GM12878 (cell line): ENCODE results near the gene MPP7. TPM values are rescaled to one million over a fixed set of nuclear protein-coding genes. Genes with fewer than 3 reads are reported as not detected.

Source experiments
- ATAC-seq: fragments of 200-7000 bp; cut with Tn5 transposase; 3 replicates; pipeline ENCODE4 v1.9.1; 2020; ENCODE audit warnings: mild to moderate bottlenecking, moderate library complexity
- BruUV-seq: library from RNA; stranded (reverse); fragments of 400-500 nt; replicated peaks from 2 replicates; lab custom pipeline; 2021; lab: Mats Ljungman, UMichigan
- CTCF ChIA-PET: fragments of 300-600 bp; sonication (Branson Sonifier 250); formaldehyde crosslinking; extraction: SDS; loops from one replicate; lab custom pipeline; 2021; ENCODE audit warnings: inconsistent platforms; lab: Yijun Ruan, JAX
- POLR2A ChIA-PET: fragments of 350-600 bp; formaldehyde crosslinking; extraction: SDS; loops from one replicate; lab custom pipeline; 2021; ENCODE audit warnings: inconsistent platforms; lab: Charles Lee
- RAD21 ChIA-PET: fragments of 300-600 bp; sonication (Branson Sonifier 250); formaldehyde crosslinking; loops from one replicate; lab custom pipeline; 2023; ENCODE audit warnings: antibody characterized with exemption; ENCODE audit not compliant: unreplicated experiment; lab: Charles Lee
- SMC1A ChIA-PET: fragments of 300-600 bp; sonication (Branson Sonifier 250); formaldehyde crosslinking; loops from one replicate; lab custom pipeline; 2023; ENCODE audit not compliant: unreplicated experiment, uncharacterized antibody; lab: Charles Lee
- DNase-seq: peaks from one replicate; pipeline ENCODE4 v3.0.0-alpha.2; 2011; ENCODE audit warnings: low read depth, low spot score
- FAIRE-seq: peaks from 3 replicates; lab custom pipeline; 2011; peaks lifted over from hg19 to GRCh38; lab: Jason Lieb, UNC
- H2AFZ ChIP-seq: 2 replicates; pipeline ENCODE4 v1.6.0; 2011; ENCODE audit warnings: low read depth, low read length, control low read depth; ENCODE audit not compliant: control insufficient read depth
- H3K27ac ChIP-seq: 2 replicates; pipeline ENCODE4 v1.5.1; 2011; ENCODE audit warnings: control low read depth; ENCODE audit not compliant: control insufficient read depth, insufficient read depth
- H3K27me3 ChIP-seq, 2 experiments: replicated peaks in 1 of 2; 2 replicates each; pipeline versions ENCODE4 v1.6.0 to v1.6.1; 2011; ENCODE audit warnings: low read length in 1 of 2; ENCODE audit not compliant: control insufficient read depth in 2 of 2, insufficient read depth in 2 of 2
- H3K36me3 ChIP-seq, 2 experiments: 2 replicates each; pipeline ENCODE4 v1.5.1; 2011; ENCODE audit warnings: low read length in 1 of 2; ENCODE audit not compliant: control insufficient read depth in 2 of 2, insufficient read depth in 2 of 2
- H3K4me1 ChIP-seq: 2 replicates; pipeline ENCODE4 v1.6.1; 2011; ENCODE audit warnings: mild to moderate bottlenecking, low read length, moderate library complexity, mixed read lengths; ENCODE audit not compliant: control insufficient read depth, insufficient read depth
- H3K4me2 ChIP-seq: 2 replicates; pipeline ENCODE4 v1.6.0; 2011; ENCODE audit warnings: control low read depth; ENCODE audit not compliant: control insufficient read depth, insufficient read depth
- H3K4me3 ChIP-seq: fragments of 200-600 bp; sonication (generic); 2 replicates; pipeline ENCODE4 v1.5.1; 2016
- H3K79me2 ChIP-seq: 2 replicates; pipeline ENCODE4 v1.6.0; 2011; ENCODE audit warnings: low read length; ENCODE audit not compliant: control insufficient read depth, insufficient read depth
- H3K9ac ChIP-seq: 2 replicates; pipeline ENCODE4 v1.8.0; 2011; ENCODE audit warnings: low read length, control low read depth, mixed read lengths; ENCODE audit not compliant: control insufficient read depth, insufficient read depth
- H3K9me3 ChIP-seq: replicated peaks from 3 replicates; pipeline ENCODE4 v1.5.1; 2011; ENCODE audit warnings: mild to moderate bottlenecking, low read length; ENCODE audit not compliant: control insufficient read depth, insufficient read depth
- H4K20me1 ChIP-seq: 2 replicates; pipeline ENCODE4 v1.6.0; 2011; ENCODE audit not compliant: control insufficient read depth, insufficient read depth
- ATF7 ChIP-seq: fragments of 450-650 bp; IDR thresholded peaks from 2 replicates; pipeline ENCODE4 v1.6.1; 2016; ENCODE audit warnings: low read depth, mild to moderate bottlenecking
- BHLHE40 ChIP-seq, 2 experiments: fragments of 450-650 bp in 1 of 2; IDR thresholded peaks; 2 replicates each; pipeline ENCODE4 v1.6.1; 2011 to 2017; ENCODE audit warnings: low read depth in 2 of 2, borderline replicate concordance in 1 of 2, improper control_type of control experiment in 1 of 2, low read length in 1 of 2, mild to moderate bottlenecking in 1 of 2
- CREB1 ChIP-seq: IDR thresholded peaks from 2 replicates; pipeline ENCODE4 v1.6.1; 2012; ENCODE audit warnings: low read depth, mild to moderate bottlenecking, inconsistent platforms
- CUX1 ChIP-seq: IDR thresholded peaks from 2 replicates; pipeline ENCODE4 v1.6.1; 2012; ENCODE audit warnings: improper control_type of control experiment, low read depth, low read length; ENCODE audit not compliant: insufficient replicate concordance
- EED ChIP-seq: sonication (generic); IDR thresholded peaks from 2 replicates; pipeline ENCODE4 v1.6.1; 2016; ENCODE audit warnings: antibody characterized with exemption, low read depth
- FOXK2 ChIP-seq: fragments of 450-650 bp; IDR thresholded peaks from 2 replicates; pipeline ENCODE4 v1.6.1; 2017; ENCODE audit warnings: mild to moderate bottlenecking, moderate library complexity
- MAX ChIP-seq: IDR thresholded peaks from 2 replicates; pipeline ENCODE4 v1.6.1; 2012; ENCODE audit warnings: low read depth, low read length, improper control_type of control experiment
- POLR2AphosphoS5 ChIP-seq: IDR thresholded peaks from 2 replicates; pipeline ENCODE4 v1.6.1; 2011; ENCODE audit warnings: mild to moderate bottlenecking, low read length, inconsistent platforms
- RUNX3 ChIP-seq: IDR thresholded peaks from 2 replicates; pipeline ENCODE4 v1.6.1; 2012; ENCODE audit warnings: low read length, inconsistent platforms
- SP1 ChIP-seq: IDR thresholded peaks from one replicate; pipeline ENCODE4 v1.6.1; 2011; ENCODE audit warnings: low read depth, low read length
- TARDBP ChIP-seq: IDR thresholded peaks from 2 replicates; pipeline ENCODE4 v1.6.1; 2016; ENCODE audit warnings: borderline replicate concordance
- WGBS: methylation state at CpG from one replicate; pipeline ENCODE4 v1.1.6; 2016; ENCODE audit warnings: low lambda C conversion rate; ENCODE audit not compliant: insufficient replicate concordance, insufficient coverage; ENCODE audit errors: missing lambda C conversion rate; 5-methylcytosine and 5-hydroxymethylcytosine counted together
- in situ Hi-C: fragments of 300-500 bp; cut with MboI; formaldehyde crosslinking; loops from 9 replicates; pipeline ENCODE4 v1.14.3; 2018; ENCODE audit warnings: mixed read lengths
- intact Hi-C: fragments of 100-400 bp; cut with micrococcal nuclease; formaldehyde crosslinking; loops from one replicate; pipeline ENCODE4 v1.14.2; 2022; ENCODE audit not compliant: unreplicated experiment
- polyA plus RNA-seq, 11 experiments: library from polyadenylated mRNA; depleted of rRNA in 4 of 11; unstranded in 6 of 11; stranded (reverse) in 5 of 11; fragments of >200 nt; fragmentation: Nextera tagmentation in 4 of 11; fragmentation: Illumina TruSeq in 1 of 11; extraction: Ambion mirVana in 4 of 11; extraction: Trizol in 1 of 11; gene quantifications; 1 replicate in 1 of 11; 2 replicates in 10 of 11; pipeline versions ENCODE4 v1.2.1 to v1.2.3, GENCODE V29; 2011 to 2016; ENCODE audit warnings: inconsistent platforms in 2 of 11, missing spikeins in 2 of 11, low read depth in 1 of 11
- total RNA-seq, 4 experiments: library from RNA; depleted of rRNA in 3 of 4; stranded (reverse); fragments of >200 nt in 3 of 4; fragmentation: Illumina TruSeq in 1 of 4; extraction: Trizol in 1 of 4; gene quantifications; 2 replicates each; pipeline versions ENCODE4 v1.2.1 to v1.2.3, GENCODE V29; 2013 to 2021
- TF ChIP-seq, protein P1 (sequence below): IDR thresholded peaks from 2 replicates; pipeline ENCODE4 v1.6.1; 2012; ENCODE audit warnings: low read length, inconsistent platforms

Gene MPP7
- total and polyA plus RNA-seq, 10 of the 15 experiments (the other 5 are each of a cell fraction or from before 2014, with no cell fraction given), result 0.01 to 0.15 (median 0.05) TPM; not detected in 2

DNA sequence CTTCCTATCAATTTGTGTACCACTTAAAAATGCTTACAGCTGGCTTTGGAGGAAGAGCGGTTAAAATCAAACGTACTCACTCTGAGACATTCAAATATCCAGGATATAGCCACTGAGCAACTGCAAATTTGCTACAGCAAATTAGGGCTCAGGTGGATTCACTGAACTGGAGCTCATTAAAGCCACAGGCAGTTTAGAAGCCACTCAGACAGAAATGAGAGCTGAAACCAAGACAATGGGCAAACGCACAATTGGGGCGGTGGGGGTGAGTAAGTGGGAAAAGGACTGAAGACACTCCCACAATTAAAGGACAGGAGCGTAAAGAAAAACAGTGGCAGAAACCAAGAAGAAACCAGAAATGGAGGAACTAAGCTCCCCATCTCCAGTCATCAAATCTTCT is 20.5 kb downstream of the MPP7 start (continued):
- TF ChIP-seq BHLHE40 (IDR thresholded peaks at IDR 0.05; ENCODE audit: borderline replicate concordance in 1 of 2, low read depth in 2 of 2, low read length in 1 of 2), result no peak

DNA sequence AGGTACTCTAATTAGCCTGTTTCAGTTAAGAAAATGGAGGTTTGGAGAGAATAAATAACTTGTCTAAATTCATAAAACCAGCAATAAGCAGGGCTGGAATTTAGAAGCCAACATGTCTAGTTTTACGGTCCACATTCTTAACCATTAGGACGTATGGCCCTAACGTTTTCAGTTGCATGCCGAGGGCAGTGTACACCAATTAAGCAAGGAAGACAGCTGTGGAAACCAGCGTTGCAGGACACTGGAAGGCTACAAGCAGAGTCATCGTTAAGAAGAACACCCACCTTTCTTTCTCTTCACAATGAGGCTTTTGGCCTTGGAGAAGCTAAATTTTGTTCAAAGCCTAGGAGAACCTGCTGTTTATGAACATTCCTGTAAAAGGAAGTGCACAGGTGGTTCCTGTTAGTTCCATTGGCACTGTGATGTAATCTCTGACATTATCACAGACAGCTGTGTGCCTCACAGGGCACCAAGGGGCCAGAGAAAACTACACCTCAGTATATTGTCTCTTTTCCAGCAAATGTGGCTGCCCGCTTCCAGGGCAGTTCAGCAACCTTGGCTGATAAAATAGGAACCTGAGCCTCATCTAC is 21.0 kb downstream of the MPP7 start:
- CTCF ChIA-PET, result no interaction called here
- intact Hi-C loops (no loop called here), in situ Hi-C loops (no loop called here)
- Histone ChIP-seq H4K20me1 (no peaks in the 10 kb centered on the region), H3K36me3 (no peaks in the 10 kb centered on the region), H3K9me3 (no peaks in the 10 kb centered on the region), H3K27me3 (no peaks in the 10 kb centered on the region), H3K79me2 (no peaks in the 10 kb centered on the region), H3K4me3 (no peak overlapping the region), H3K4me1 (no peaks in the 10 kb centered on the region), H2AFZ (no peak overlapping the region), H3K9ac (no peak overlapping the region), H3K27ac (no peak overlapping the region), H3K4me2 (no peak overlapping the region)
- 44% methylated on average over 7 of the region's 7 CpGs for whole genome bisulfite sequencing
- POLR2A ChIA-PET, result no interaction called here
- no TSS peak for BruUV-seq
- RAD21 ChIA-PET, result no interaction called here
- no peak for ATAC-seq
- DNase-seq, result no peak
- SMC1A ChIA-PET, result interaction anchor here (0.9 kb wide), 1 partner anchor 31 kb away, joined by 3 read pairs; no protein-coding TSS in a partner anchor
- no peak for FAIRE-seq
- TF ChIP-seq POLR2AphosphoS5 (no peak), SP1 (no peak), RUNX3 (no peak), CREB1 (no peak), ATF7 (no peak), EED (no peak), TARDBP (no peak), FOXK2 (no peak), MAX (no peak), CUX1 (no peak)
- TF ChIP-seq, protein P1, sequence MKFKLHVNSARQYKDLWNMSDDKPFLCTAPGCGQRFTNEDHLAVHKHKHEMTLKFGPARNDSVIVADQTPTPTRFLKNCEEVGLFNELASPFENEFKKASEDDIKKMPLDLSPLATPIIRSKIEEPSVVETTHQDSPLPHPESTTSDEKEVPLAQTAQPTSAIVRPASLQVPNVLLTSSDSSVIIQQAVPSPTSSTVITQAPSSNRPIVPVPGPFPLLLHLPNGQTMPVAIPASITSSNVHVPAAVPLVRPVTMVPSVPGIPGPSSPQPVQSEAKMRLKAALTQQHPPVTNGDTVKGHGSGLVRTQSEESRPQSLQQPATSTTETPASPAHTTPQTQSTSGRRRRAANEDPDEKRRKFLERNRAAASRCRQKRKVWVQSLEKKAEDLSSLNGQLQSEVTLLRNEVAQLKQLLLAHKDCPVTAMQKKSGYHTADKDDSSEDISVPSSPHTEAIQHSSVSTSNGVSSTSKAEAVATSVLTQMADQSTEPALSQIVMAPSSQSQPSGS, result no peak
